ENCODE measurements around the gene RFC2. TPM values are rescaled to one million over a fixed set of nuclear protein-coding genes. Genes with fewer than 3 reads are reported as not detected.

RFC2 gene
- total and polyA plus RNA-seq, 8 donors: 17.0 to 48.1 (median 37.7) TPM

DNA sequence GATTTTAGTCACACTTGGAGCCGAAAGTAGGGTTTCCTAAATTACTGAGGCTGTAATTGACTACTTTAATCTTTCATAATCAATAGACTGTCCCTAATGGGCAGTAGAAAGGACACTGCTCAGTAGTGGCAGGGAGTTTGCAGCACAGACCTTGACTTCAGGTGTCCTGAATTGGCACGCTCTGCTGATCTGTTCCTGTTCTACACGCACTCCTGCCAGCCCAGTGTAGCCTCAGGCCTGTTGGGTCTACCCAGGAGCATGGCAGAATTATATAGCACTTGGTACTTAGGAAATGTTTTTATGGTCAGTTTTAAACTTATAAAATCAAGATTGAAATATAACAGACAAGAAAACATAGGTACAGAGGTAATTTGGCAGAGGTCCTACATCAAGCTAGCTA is 71.1 kb downstream of the RFC2 start:
- DNase-seq (no peak), ATAC-seq (no peak)
- peak overlapping the region in 1 of 2 donors; percentile 25 for H3K27ac ChIP-seq
- peaks cover 44 to 98% of the 10 kb centered on the region in 2 donors for H3K4me1 ChIP-seq
- TF ChIP-seq, protein P1, sequence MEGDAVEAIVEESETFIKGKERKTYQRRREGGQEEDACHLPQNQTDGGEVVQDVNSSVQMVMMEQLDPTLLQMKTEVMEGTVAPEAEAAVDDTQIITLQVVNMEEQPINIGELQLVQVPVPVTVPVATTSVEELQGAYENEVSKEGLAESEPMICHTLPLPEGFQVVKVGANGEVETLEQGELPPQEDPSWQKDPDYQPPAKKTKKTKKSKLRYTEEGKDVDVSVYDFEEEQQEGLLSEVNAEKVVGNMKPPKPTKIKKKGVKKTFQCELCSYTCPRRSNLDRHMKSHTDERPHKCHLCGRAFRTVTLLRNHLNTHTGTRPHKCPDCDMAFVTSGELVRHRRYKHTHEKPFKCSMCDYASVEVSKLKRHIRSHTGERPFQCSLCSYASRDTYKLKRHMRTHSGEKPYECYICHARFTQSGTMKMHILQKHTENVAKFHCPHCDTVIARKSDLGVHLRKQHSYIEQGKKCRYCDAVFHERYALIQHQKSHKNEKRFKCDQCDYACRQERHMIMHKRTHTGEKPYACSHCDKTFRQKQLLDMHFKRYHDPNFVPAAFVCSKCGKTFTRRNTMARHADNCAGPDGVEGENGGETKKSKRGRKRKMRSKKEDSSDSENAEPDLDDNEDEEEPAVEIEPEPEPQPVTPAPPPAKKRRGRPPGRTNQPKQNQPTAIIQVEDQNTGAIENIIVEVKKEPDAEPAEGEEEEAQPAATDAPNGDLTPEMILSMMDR (IDR thresholded peaks at IDR 0.05): no peak
- peaks cover 0 to 28% of the 10 kb centered on the region in 2 donors for H3K36me3 ChIP-seq
- no peaks in the 10 kb centered on the region for H3K27me3 ChIP-seq
- no peaks in the 10 kb centered on the region for H3K9me3 ChIP-seq
- no peak overlapping the region for H3K4me3 ChIP-seq
- intact Hi-C loops (cut with DNase I): loop anchor here in 1 of 2 donors (10.0 kb wide), 1 partner anchor 318 kb away; the partner anchor contains the start of gene TMEM270

DNA sequence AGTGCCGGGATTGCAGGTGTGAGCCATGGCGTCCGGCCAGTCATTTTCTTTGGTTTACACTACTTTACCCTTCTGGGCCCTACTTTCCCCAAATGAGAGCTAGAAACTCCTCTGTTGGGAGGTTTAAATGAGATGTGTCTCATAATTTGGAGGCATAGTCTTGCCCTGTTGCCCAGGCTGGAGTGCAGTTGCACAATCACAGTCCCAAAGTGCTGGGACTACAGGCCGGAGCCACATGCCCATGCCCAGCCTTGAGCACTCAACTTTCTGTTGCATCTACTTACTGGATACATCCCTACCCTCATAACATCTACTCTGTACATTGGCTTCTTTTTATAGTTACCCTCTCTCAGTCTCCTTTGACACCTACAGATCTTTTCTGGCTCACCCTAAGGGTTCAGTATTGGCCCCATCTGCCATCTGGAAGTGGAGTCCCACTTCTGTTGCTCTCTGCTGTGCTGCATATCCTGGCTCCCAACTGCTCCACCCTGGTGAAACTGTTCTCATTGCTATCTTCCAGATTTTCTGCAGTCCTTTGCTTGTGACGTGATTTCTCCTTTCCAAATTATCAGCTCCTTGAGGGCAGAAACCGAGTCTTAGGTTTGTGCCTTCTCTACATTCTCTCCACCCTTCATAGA is 71.6 kb downstream of the RFC2 start:
- DNase-seq (no peak), ATAC-seq (peak; percentile 52)
- TF ChIP-seq, protein P1 (IDR thresholded peaks at IDR 0.05): no peak
- peak overlapping the region in 1 of 2 donors; percentile 25 for H3K27ac ChIP-seq
- peaks cover 47 to 98% of the 10 kb centered on the region in 2 donors for H3K4me1 ChIP-seq
- H3K27me3 ChIP-seq: no peaks in the 10 kb centered on the region
- no peaks in the 10 kb centered on the region for H3K9me3 ChIP-seq
- H3K36me3 ChIP-seq: peaks cover 0 to 22% of the 10 kb centered on the region in 2 donors
- intact Hi-C loops (cut with DNase I): loop anchor here in 1 of 2 donors (10.0 kb wide), 1 partner anchor 318 kb away; the partner anchor contains the start of gene TMEM270
- H3K4me3 ChIP-seq: no peak overlapping the region

DNA sequence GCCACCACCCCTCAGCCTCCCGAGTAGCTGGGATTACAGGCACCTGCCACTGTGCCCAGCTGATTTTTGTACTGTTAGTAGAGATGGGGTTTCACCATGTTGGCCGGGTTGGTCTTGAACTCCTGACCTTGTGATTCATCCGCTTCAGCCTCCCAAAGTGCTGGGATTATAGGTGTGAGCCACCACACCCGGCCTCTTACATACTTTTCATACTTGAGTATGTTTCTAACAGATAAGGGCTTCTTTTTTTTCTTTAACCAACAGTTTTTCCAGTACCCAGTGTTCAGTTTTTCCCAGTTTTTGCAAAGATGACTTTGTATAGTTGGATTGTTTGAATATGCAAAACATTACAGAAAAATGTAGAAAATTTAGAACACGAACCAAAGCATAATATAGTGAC is 72.4 kb downstream of the RFC2 start:
- H3K27me3 ChIP-seq: no peaks in the 10 kb centered on the region
- intact Hi-C loops (cut with DNase I): loop anchor here in 1 of 2 donors (10.0 kb wide), 1 partner anchor 317 kb away; the partner anchor contains the start of gene TMEM270
- DNase-seq: no peak
- TF ChIP-seq, protein P1 (IDR thresholded peaks at IDR 0.05): no peak
- H3K4me3 ChIP-seq: no peak overlapping the region
- peaks cover 0 to 15% of the 10 kb centered on the region in 2 donors for H3K36me3 ChIP-seq
- H3K4me1 ChIP-seq: peaks cover 45 to 98% of the 10 kb centered on the region in 2 donors
- no peak for ATAC-seq
- no peaks in the 10 kb centered on the region for H3K9me3 ChIP-seq
- peak overlapping the region in 1 of 2 donors; percentile 0 for H3K27ac ChIP-seq

Small RNAs within 50 kb of the gene (microRNA-seq; reads per million reads assigned to microRNA genes)
- gene MIR590: 198 to 299 reads per million in 2 donors

Other genes starting within 250 kb of the RFC2 start
- 100 to 1,000 TPM; 202 to 673 TPM for gene ELN, start 226.2 kb downstream of the RFC2 start, total RNA-seq
- gene ELN, start 226.2 kb downstream of the RFC2 start, polyA plus RNA-seq (ENCODE audit: insufficient read length in 6 of 6): 100 to 1,000 TPM; 212 to 303 (median 229) TPM
- gene LIMK1, start 170.6 kb downstream of the RFC2 start, total RNA-seq: 10 to 100 TPM; 40.8 to 47.2 TPM
- 10 to 100 TPM; 17.4 to 26.0 (median 24.0) TPM for gene LIMK1, start 170.6 kb downstream of the RFC2 start, polyA plus RNA-seq (ENCODE audit: insufficient read length in 6 of 6)
- 100 to 1,000 TPM; 203 to 259 TPM for gene EIF4H, start 80.0 kb downstream of the RFC2 start, total RNA-seq
- gene EIF4H, start 80.0 kb downstream of the RFC2 start, polyA plus RNA-seq (ENCODE audit: insufficient read length in 6 of 6): 100 to 1,000 TPM; 258 to 308 (median 273) TPM
- 10 to 100 TPM; 17.1 to 64.7 TPM for gene LAT2, start 44.4 kb downstream of the RFC2 start, total RNA-seq
- gene LAT2, start 44.4 kb downstream of the RFC2 start, polyA plus RNA-seq (ENCODE audit: insufficient read length in 6 of 6): 1 to 10 TPM; 4.1 to 5.5 (median 4.7) TPM
- 10 to 100 TPM; 20.6 to 23.2 TPM for gene CLIP2, start 35.0 kb upstream of the RFC2 start, total RNA-seq
- 10 to 100 TPM; 23.0 to 32.8 (median 28.1) TPM for gene CLIP2, start 35.0 kb upstream of the RFC2 start, polyA plus RNA-seq (ENCODE audit: insufficient read length in 6 of 6)
- gene GTF2IRD1, start 199.5 kb upstream of the RFC2 start, total RNA-seq: 10 to 100 TPM; 20.8 to 28.3 TPM
- gene GTF2IRD1, start 199.5 kb upstream of the RFC2 start, polyA plus RNA-seq (ENCODE audit: insufficient read length in 6 of 6): 10 to 100 TPM; 33.0 to 40.2 (median 35.0) TPM

All from left lung (tissue), 10 donors.